IgD-negative memory B cell (primary cell): ENCODE results near the gene TMEM50B. TPM values are rescaled to one million over a fixed set of nuclear protein-coding genes. Genes with fewer than 3 reads are reported as not detected.
"Not testable (repeated sequence)": the region's sequence is repeated elsewhere in the genome, so short reads cannot be mapped to it uniquely, and the experiment has no call there.

ENCODE experiments used
- H3K27ac Mint-ChIP-seq, 3 donors: one replicate each; pipeline ENCODE4 v1.8.0; 2020 to 2022; ENCODE audit warnings: mild to moderate bottlenecking in 3 of 3, mixed read lengths in 3 of 3, moderate library complexity in 1 of 3
- H3K27me3 Mint-ChIP-seq: one replicate; pipeline ENCODE4 v1.8.0; 2021; ENCODE audit warnings: mixed read lengths
- H3K36me3 Mint-ChIP-seq: one replicate; pipeline ENCODE4 v1.8.0; 2020; ENCODE audit warnings: mild to moderate bottlenecking, mixed read lengths
- H3K4me1 Mint-ChIP-seq, 3 donors: one replicate each; pipeline ENCODE4 v1.8.0; 2020 to 2022; ENCODE audit warnings: mixed read lengths in 3 of 3, mild to moderate bottlenecking in 1 of 3
- H3K4me3 Mint-ChIP-seq, 4 donors: one replicate each; pipeline ENCODE4 v1.8.0; 2020 to 2022; ENCODE audit warnings: mild to moderate bottlenecking in 4 of 4, mixed read lengths in 4 of 4, moderate library complexity in 3 of 4
- H3K9me3 Mint-ChIP-seq, 3 donors: one replicate each; pipeline ENCODE4 v1.8.0; 2020 to 2021; ENCODE audit warnings: mixed read lengths in 3 of 3, mild to moderate bottlenecking in 1 of 3
- polyA plus RNA-seq: library from polyadenylated mRNA; unstranded; fragments of 300-500 nt; fragmentation: Illumina TruSeq; gene quantifications from one replicate; pipeline ENCODE4 v1.2.3, GENCODE V29; 2021

TMEM50B gene
- polyA plus RNA-seq, 1 donor from 2014 or later, result 31.9 TPM

GRCh38 chr21:33427051-33427450, 52.7 kb downstream of the TMEM50B start:
- no peaks in the 10 kb centered on the region for H3K9me3 Mint-ChIP-seq
- peaks cover 3% of the 10 kb centered on the region for H3K36me3 Mint-ChIP-seq

GRCh38 chr21:33425825-33426224, 53.9 kb downstream of the TMEM50B start:
- peaks cover 3% of the 10 kb centered on the region for H3K36me3 Mint-ChIP-seq
- H3K4me1 Mint-ChIP-seq, result peaks cover 0 to 7% (median 2%) of the 10 kb centered on the region in 3 donors
- H3K9me3 Mint-ChIP-seq, result no peaks in the 10 kb centered on the region
- no peaks in the 10 kb centered on the region for H3K27me3 Mint-ChIP-seq
- peak overlapping the region in 1 of 3 donors; percentile 14 for H3K27ac Mint-ChIP-seq
- no peak overlapping the region for H3K4me3 Mint-ChIP-seq

More at GRCh38 chr21:33427051-33427450, 52.7 kb downstream of the TMEM50B start:
- Mint-ChIP-seq H3K4me1 (peaks cover 0 to 7% (median 2%) of the 10 kb centered on the region in 3 donors), H3K4me3 (no peak overlapping the region), H3K27me3 (no peaks in the 10 kb centered on the region), H3K27ac (no peak overlapping the region)

GRCh38 chr21:33424214-33424613, 55.6 kb downstream of the TMEM50B start:
- Mint-ChIP-seq H3K36me3 (peaks cover 3% of the 10 kb centered on the region), H3K4me1 (peaks cover 5 to 7% (median 7%) of the 10 kb centered on the region in 3 donors), H3K9me3 (no peaks in the 10 kb centered on the region), H3K27ac (peak overlapping the region in 1 of 3 donors; percentile 53), H3K27me3 (no peaks in the 10 kb centered on the region), H3K4me3 (no peak overlapping the region)

- H3K27ac Mint-ChIP-seq, result peak overlapping the region in 1 of 3 donors; percentile 31
- peaks cover 5 to 7% (median 5%) of the 10 kb centered on the region in 3 donors for H3K4me1 Mint-ChIP-seq
- H3K4me3 Mint-ChIP-seq, result no peak overlapping the region
- no peaks in the 10 kb centered on the region for H3K27me3 Mint-ChIP-seq
- peaks cover 3% of the 10 kb centered on the region for H3K36me3 Mint-ChIP-seq
- H3K9me3 Mint-ChIP-seq, result no peaks in the 10 kb centered on the region
Measured at GRCh38 chr21:33421713-33422393, 57.9 kb downstream of the TMEM50B start.

GRCh38 chr21:33419538-33420123, 60.1 kb downstream of the TMEM50B start:
- H3K9me3 Mint-ChIP-seq, result no peaks in the 10 kb centered on the region
- H3K4me1 Mint-ChIP-seq, result peaks cover 7 to 20% (median 14%) of the 10 kb centered on the region in 3 donors
- no peaks in the 10 kb centered on the region for H3K27me3 Mint-ChIP-seq
- peaks cover 3% of the 10 kb centered on the region for H3K36me3 Mint-ChIP-seq
- H3K27ac Mint-ChIP-seq, result peak overlapping the region in 2 of 3 donors; percentile 12 to 73
- H3K4me3 Mint-ChIP-seq, result peak overlapping the region in 1 of 4 donors; percentile 64

- Mint-ChIP-seq H3K9me3 (no peaks in the 10 kb centered on the region), H3K4me3 (no peak overlapping the region), H3K4me1 (peaks cover 2 to 20% (median 17%) of the 10 kb centered on the region in 3 donors), H3K27me3 (no peaks in the 10 kb centered on the region), H3K27ac (no peak overlapping the region), H3K36me3 (peaks cover 2% of the 10 kb centered on the region)
Measured at GRCh38 chr21:33418691-33419090, 61.1 kb downstream of the TMEM50B start.

GRCh38 chr21:33414926-33415325, 64.8 kb downstream of the TMEM50B start:
- H3K9me3 Mint-ChIP-seq, result no peaks in the 10 kb centered on the region
- no peaks in the 10 kb centered on the region for H3K36me3 Mint-ChIP-seq
- H3K4me1 Mint-ChIP-seq, result peaks cover 21 to 36% (median 31%) of the 10 kb centered on the region in 3 donors
- peak overlapping the region; percentile 25 to 73 (median 71) for H3K27ac Mint-ChIP-seq
- no peaks in the 10 kb centered on the region for H3K27me3 Mint-ChIP-seq
- no peak overlapping the region for H3K4me3 Mint-ChIP-seq

- Mint-ChIP-seq H3K9me3 (no peaks in the 10 kb centered on the region), H3K27me3 (no peaks in the 10 kb centered on the region), H3K4me1 (peaks cover 27 to 40% (median 38%) of the 10 kb centered on the region in 3 donors), H3K4me3 (peak overlapping the region in 1 of 4 donors; percentile 74), H3K27ac (peak overlapping the region in 2 of 3 donors; percentile 51 to 93), H3K36me3 (peaks cover 3% of the 10 kb centered on the region)
Measured at GRCh38 chr21:33414068-33414467, 65.7 kb downstream of the TMEM50B start.

- peaks cover 3% of the 10 kb centered on the region for H3K36me3 Mint-ChIP-seq
- peak overlapping the region; percentile 83 to 93 (median 90) for H3K27ac Mint-ChIP-seq
- H3K4me3 Mint-ChIP-seq, result peak overlapping the region; percentile 50 to 83 (median 77)
- H3K4me1 Mint-ChIP-seq, result peaks cover 30 to 47% (median 42%) of the 10 kb centered on the region in 3 donors
- H3K9me3 Mint-ChIP-seq, result no peaks in the 10 kb centered on the region
- H3K27me3 Mint-ChIP-seq, result no peaks in the 10 kb centered on the region
Measured at GRCh38 chr21:33412832-33413519, 66.8 kb downstream of the TMEM50B start.

- Mint-ChIP-seq H3K4me1 (peaks cover 31 to 48% (median 45%) of the 10 kb centered on the region in 3 donors), H3K27ac (peak overlapping the region; percentile 83 to 93 (median 90)), H3K4me3 (peak overlapping the region in 3 of 4 donors; percentile 68 to 81 (median 68))
- H3K9me3 Mint-ChIP-seq, H3K27me3 Mint-ChIP-seq, H3K36me3 Mint-ChIP-seq: not testable (repeated sequence)
Measured at GRCh38 chr21:33412439-33412831, 67.3 kb downstream of the TMEM50B start.

- Mint-ChIP-seq H3K4me1 (peaks cover 35 to 52% (median 50%) of the 10 kb centered on the region in 3 donors), H3K9me3 (no peaks in the 10 kb centered on the region), H3K36me3 (peaks cover 3% of the 10 kb centered on the region), H3K4me3 (peak overlapping the region in 3 of 4 donors; percentile 68 to 81 (median 68)), H3K27me3 (no peaks in the 10 kb centered on the region), H3K27ac (peak overlapping the region in 2 of 3 donors; percentile 88 to 90)
Measured at GRCh38 chr21:33411949-33412430, 67.8 kb downstream of the TMEM50B start.

- Mint-ChIP-seq H3K4me3 (peak overlapping the region; percentile 93 to 99 (median 96)), H3K9me3 (no peaks in the 10 kb centered on the region), H3K36me3 (peaks cover 3% of the 10 kb centered on the region), H3K4me1 (peaks cover 32 to 44% (median 41%) of the 10 kb centered on the region in 3 donors), H3K27ac (peak overlapping the region; percentile 87 to 95 (median 92)), H3K27me3 (no peaks in the 10 kb centered on the region)
Measured at GRCh38 chr21:33406493-33406892, 73.3 kb downstream of the TMEM50B start.

- no peaks in the 10 kb centered on the region for H3K27me3 Mint-ChIP-seq
Measured at GRCh38 chr21:33403786-33404585, 75.8 kb downstream of the TMEM50B start.

GRCh38 chr21:33403128-33403785, 76.5 kb downstream of the TMEM50B start, which contains the start of gene IFNGR2:
IFNGR2 (plus strand) TSS chr21:33403413; CDS start chr21:33403544, 131 bp downstream.
- Mint-ChIP-seq H3K27ac (peak within 1 kb of the TSS; percentile 90 to 95 (median 92)), H3K4me3 (peak within 1 kb of the TSS; percentile 93 to 99 (median 96)), H3K27me3 (no peaks in the 10 kb centered on the region), H3K9me3 (no peaks in the 10 kb centered on the region), H3K36me3 (no peaks in the 10 kb centered on the region), H3K4me1 (peaks cover 27 to 38% (median 38%) of the 10 kb centered on the region in 3 donors)

More at GRCh38 chr21:33403786-33404585, 75.8 kb downstream of the TMEM50B start:
- Mint-ChIP-seq H3K27ac (peak overlapping the region; percentile 87 to 95 (median 92)), H3K9me3 (no peaks in the 10 kb centered on the region), H3K4me1 (peaks cover 33 to 42% (median 41%) of the 10 kb centered on the region in 3 donors), H3K36me3 (no peaks in the 10 kb centered on the region), H3K4me3 (peak overlapping the region; percentile 93 to 99 (median 96))
